ENCODE data around the gene WHRN.

WHRN gene

DNA sequence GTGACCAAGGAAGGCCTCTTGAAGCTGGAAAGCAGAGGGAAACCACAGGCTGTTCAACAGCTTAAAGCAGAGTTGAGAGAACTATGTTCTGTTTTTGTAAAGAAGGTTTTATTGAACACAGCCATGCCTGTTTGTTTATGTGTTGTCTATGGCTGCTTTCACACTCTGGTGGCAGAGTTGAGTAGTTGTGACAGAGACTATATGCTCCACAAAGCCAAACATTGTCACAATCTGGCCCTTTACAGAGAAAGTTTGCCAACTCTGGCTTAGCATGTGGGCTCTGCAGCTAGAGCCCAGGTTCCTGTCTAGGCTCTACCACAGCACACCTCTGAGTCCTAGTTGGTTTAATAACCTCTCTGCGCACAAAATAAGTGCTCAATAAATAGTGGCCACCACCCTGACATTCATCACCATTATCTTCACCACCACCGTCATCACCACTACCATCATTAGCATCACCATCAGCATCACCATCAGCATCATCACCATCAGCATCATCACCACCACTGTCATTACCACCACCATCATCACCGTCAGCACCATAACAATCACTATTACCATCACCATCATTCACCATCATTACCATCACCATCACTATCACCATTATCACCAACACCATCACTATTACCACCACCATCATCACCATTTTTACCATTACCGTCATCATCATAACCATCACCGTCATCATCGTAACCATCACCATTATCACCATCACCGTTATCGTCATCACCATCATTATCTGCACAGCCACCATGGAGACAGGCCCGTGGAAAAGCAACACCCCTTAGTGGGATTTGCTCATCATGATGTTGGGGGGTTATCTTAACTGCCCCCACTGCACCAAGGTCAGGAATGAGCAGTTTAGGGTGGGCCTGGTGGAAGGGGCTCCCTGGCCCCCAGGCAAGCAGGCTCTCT lies 135.8 kb downstream of the WHRN start:
- TF ChIP-seq SIN3A (IDR thresholded peaks at IDR 0.05; ENCODE audit: borderline replicate concordance, insufficient read depth, low read length): no peak
- TF ChIP-seq, protein P1, sequence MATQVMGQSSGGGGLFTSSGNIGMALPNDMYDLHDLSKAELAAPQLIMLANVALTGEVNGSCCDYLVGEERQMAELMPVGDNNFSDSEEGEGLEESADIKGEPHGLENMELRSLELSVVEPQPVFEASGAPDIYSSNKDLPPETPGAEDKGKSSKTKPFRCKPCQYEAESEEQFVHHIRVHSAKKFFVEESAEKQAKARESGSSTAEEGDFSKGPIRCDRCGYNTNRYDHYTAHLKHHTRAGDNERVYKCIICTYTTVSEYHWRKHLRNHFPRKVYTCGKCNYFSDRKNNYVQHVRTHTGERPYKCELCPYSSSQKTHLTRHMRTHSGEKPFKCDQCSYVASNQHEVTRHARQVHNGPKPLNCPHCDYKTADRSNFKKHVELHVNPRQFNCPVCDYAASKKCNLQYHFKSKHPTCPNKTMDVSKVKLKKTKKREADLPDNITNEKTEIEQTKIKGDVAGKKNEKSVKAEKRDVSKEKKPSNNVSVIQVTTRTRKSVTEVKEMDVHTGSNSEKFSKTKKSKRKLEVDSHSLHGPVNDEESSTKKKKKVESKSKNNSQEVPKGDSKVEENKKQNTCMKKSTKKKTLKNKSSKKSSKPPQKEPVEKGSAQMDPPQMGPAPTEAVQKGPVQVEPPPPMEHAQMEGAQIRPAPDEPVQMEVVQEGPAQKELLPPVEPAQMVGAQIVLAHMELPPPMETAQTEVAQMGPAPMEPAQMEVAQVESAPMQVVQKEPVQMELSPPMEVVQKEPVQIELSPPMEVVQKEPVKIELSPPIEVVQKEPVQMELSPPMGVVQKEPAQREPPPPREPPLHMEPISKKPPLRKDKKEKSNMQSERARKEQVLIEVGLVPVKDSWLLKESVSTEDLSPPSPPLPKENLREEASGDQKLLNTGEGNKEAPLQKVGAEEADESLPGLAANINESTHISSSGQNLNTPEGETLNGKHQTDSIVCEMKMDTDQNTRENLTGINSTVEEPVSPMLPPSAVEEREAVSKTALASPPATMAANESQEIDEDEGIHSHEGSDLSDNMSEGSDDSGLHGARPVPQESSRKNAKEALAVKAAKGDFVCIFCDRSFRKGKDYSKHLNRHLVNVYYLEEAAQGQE (IDR thresholded peaks at IDR 0.05; ENCODE audit: insufficient read depth in 1 of 2, low read depth in 2 of 2, low read length in 2 of 2): no peak
- TF ChIP-seq POLR2AphosphoS5 (IDR thresholded peaks at IDR 0.05; ENCODE audit: low read depth, low read length): no peak
- TF ChIP-seq FOXP2 (optimal IDR thresholded peaks at IDR 0.05; ENCODE audit: borderline replicate concordance, extremely low read depth, extremely low read length, insufficient read depth): no peak
- TF ChIP-seq TAF1 (IDR thresholded peaks at IDR 0.05; ENCODE audit: borderline replicate concordance, insufficient read depth, low read length): no peak

DNA sequence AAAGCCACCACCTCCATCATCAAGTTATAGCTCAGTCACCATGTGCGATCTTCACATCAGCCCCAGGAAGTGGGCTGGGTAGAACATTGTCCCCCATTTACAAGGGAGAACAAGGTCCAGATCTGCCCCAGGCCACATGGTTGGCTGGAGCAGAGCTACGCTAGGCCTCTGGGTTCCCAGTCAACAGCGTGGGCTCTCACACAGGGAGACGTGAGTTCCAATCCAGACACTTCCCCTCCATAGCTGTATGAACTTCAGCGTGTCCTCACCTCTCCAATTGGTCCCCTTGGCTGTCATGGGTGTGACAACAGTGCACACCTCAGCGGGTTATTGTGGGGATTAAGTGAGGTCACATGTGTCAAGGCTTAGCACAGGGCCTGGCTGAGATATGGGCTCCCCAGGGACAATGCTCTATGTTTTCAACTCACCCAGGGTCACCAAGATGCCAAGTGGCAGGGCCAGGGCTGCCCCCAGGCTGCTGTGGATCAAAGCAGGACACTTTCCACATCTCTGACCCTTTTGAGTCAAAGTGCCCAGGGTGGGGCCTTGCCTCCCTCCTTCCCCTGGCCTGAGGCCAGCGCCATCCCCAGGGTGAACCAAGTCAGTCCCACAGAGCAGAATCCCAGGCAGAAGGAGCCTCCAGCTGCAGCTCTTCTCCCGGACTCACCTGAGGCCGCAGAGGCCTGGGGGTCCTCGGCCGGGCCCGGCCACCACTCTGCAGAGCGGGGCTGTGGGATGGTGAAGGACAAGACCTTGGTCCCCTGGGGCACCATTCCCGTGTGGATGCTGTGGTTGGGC lies 137.3 kb downstream of the WHRN start:
- TF ChIP-seq SIN3A (IDR thresholded peaks at IDR 0.05; ENCODE audit: borderline replicate concordance, insufficient read depth, low read length) (no peak), FOXP2 (optimal IDR thresholded peaks at IDR 0.05; ENCODE audit: borderline replicate concordance, extremely low read depth, extremely low read length, insufficient read depth) (no peak), TAF1 (IDR thresholded peaks at IDR 0.05; ENCODE audit: borderline replicate concordance, insufficient read depth, low read length) (no peak), POLR2AphosphoS5 (IDR thresholded peaks at IDR 0.05; ENCODE audit: low read depth, low read length) (no peak)
- TF ChIP-seq, protein P1 (IDR thresholded peaks at IDR 0.05; ENCODE audit: insufficient read depth in 1 of 2, low read depth in 2 of 2, low read length in 2 of 2): no peak

DNA sequence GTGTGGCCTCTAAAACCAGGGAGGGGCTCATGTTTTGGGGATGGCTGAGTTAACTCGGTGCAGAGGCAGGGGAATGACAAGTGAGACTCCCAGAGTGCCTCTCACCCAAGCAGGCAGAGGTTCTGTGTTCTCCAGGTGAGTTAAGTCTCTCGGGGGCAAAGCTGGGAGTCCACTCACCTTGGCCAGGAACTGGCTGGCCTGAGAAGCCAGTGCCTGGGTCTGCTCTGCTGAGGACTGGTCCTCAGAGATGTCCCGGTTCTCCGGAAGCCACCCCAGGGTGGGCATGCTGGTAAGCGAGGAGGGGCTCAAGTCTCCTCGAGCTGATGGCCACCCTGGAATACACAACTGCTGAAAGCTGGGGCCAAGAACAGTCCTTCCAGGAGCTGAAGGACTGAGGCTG lies 137.9 kb downstream of the WHRN start:
- TF ChIP-seq TAF1 (IDR thresholded peaks at IDR 0.05; ENCODE audit: borderline replicate concordance, insufficient read depth, low read length) (no peak), POLR2AphosphoS5 (IDR thresholded peaks at IDR 0.05; ENCODE audit: low read depth, low read length) (no peak), SIN3A (IDR thresholded peaks at IDR 0.05; ENCODE audit: borderline replicate concordance, insufficient read depth, low read length) (no peak), FOXP2 (optimal IDR thresholded peaks at IDR 0.05; ENCODE audit: borderline replicate concordance, extremely low read depth, extremely low read length, insufficient read depth) (no peak)
- TF ChIP-seq, protein P1 (IDR thresholded peaks at IDR 0.05; ENCODE audit: insufficient read depth in 1 of 2, low read depth in 2 of 2, low read length in 2 of 2): no peak

DNA sequence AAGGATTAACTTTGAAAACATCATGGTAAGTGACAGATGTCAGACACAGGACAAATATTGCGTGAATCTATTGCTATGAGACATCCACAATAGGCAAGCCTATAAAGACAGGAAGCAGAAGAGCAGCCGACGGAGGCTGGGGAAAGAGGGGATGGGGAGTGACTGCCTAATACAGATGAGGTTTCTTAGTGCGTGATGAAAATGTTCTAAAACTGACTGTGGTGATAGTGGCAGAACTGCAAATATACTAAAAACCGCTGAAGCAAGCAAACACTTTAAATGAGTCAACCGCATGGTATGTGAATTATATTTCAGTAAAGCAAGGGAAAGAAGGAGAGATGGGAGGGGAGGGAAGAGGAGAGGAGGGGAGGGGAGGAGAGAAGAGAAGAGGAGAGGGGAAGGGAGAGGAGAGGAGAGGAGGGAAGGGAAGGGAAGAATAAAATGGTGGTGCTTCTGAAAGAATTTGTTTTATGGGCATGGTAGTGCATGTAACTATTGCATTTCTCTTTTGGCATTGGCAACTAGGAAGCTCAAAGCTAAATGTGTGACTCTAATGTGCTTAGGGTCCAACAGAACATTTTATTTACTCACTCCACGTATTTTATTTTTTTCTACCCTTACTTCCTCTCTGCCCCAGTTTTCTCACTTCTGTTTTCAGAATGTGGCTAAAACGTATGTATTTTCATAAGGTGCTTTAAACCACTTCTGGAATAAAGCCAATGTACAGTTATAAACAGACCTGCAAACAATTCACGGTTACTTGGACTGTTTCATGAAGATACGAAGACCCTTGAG lies 138.7 kb downstream of the WHRN start:
- no peak for TF ChIP-seq SIN3A (IDR thresholded peaks at IDR 0.05; ENCODE audit: borderline replicate concordance, insufficient read depth, low read length)
- TF ChIP-seq, protein P1 (IDR thresholded peaks at IDR 0.05; ENCODE audit: insufficient read depth in 1 of 2, low read depth in 2 of 2, low read length in 2 of 2): no peak
- TF ChIP-seq TAF1 (IDR thresholded peaks at IDR 0.05; ENCODE audit: borderline replicate concordance, insufficient read depth, low read length): no peak
- TF ChIP-seq POLR2AphosphoS5 (IDR thresholded peaks at IDR 0.05; ENCODE audit: low read depth, low read length): no peak
- TF ChIP-seq FOXP2 (optimal IDR thresholded peaks at IDR 0.05; ENCODE audit: borderline replicate concordance, extremely low read depth, extremely low read length, insufficient read depth): no peak
